GM12872 (cell line): ENCODE data around the gene HMCN1.

ENCODE experiments used
- CTCF ChIP-seq: IDR thresholded peaks from 3 replicates; pipeline ENCODE4 v1.5.1; 2011; ENCODE audit warnings: low read depth, mild to moderate bottlenecking, low read length, moderate library complexity; ENCODE audit not compliant: insufficient read depth

Gene HMCN1

DNA sequence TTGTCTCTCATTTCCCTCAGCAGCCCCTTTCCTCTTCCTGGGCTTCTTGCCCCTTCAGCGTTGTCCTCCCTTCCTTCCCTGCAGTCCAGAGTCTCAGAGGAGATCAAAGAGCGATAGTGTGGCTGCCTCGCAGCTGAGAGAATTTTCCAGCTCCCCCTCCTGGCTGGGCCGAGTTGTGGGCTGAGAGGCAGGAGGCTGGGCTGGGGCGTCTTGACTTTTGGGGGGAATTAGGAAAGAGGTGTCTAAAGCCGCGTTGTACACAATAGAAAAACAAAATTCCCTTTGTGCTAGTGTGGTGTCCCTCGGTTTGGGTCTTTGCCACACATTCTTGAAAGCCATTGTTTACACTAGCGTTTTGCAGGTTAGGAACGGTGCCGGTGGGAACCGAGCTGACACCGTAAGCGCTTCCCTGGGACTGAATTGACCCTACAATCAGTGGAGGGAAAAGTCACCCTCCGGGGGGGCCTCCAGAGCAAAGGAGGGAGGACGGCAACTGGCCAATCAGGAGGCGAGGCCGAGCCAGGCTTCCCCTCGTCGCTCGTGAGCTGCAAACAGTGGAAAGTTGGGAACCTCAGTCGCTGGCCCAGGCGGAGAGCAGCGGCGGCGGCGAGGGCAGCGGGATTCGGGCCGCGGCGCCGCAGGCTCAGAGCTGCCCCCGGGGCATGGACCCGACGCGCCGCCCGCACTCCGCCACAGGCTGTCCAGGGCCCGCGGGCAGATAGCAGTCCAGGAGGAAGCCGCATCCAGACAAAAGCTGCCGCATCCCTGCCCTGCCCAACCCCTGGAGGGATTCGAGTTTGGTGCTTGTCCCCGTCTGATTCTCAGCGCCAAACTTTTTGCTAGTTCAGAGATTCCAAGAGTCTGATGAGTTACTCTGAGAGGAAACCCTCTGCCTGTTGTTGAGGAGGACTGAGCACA, at the start of gene HMCN1:
Gene HMCN1 (plus strand): TSS at position 574 of the 918 bp plus-strand sequence. CDS start 389 bp downstream, outside the sequence.
- TF ChIP-seq CTCF: peak; percentile 33; the same call in 2 of the 3 replicates

- no peak for TF ChIP-seq CTCF
Observed at GRCh38 chr1:185686821-185687778, 47.1 kb upstream of the HMCN1 start.

DNA sequence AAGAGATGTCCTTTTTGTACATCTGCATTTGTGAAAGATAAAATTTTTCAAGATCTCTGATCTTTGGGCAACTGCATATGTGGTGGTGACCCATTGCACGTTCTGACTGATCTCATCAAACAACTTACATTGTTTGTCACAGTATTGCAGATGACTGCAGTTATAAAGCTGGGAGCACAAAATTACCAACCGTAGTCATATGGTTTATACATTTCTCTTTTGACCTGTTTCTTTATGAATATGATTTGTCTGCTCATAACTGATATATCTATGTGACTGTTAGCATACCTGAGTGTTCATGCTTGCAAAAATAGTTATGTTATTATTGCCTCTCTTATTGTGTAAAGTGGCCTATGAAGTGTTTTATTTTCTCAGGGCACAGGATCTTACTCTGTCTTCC, 43.7 kb upstream of the HMCN1 start:
- no peak for TF ChIP-seq CTCF

DNA sequence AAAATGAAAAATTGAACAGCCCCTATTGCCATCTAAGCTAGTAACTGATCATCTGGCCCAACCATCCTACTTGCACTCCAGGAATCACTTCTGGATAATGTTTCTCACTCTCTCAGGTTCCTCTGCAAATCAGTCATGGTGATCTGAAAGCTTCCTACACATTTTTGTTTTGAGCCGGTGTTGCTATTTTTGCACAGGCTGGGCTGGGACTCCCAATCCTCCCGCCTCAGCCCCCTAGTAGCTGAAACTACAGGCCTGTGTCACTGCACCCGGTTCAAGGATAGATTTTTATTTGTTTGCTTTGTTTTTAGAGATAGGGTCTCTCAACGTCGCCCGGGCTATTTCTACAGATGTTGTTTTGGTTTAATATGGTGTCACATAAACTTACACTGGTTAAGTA, 40.5 kb upstream of the HMCN1 start:
- no peak for TF ChIP-seq CTCF

DNA sequence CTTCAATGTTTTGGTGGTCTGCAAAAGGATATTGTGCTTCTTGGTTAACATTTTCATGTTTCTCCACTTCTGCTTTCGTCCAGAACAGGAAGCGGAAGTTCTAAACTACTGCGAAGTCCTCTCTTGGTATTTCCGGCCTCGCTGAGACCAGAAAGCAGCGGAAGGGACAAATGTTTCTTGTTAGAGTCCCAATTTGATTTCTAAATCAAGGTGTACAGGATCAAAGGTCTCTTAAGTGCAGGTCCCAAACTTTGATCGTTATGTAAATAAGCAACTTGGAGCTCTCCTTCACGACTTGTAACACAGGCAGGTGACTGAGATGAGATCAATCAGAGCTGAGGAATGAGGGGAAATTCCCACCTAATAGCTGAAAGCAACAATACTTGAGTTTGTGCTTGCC, 40.1 kb upstream of the HMCN1 start:
- no peak for TF ChIP-seq CTCF

DNA sequence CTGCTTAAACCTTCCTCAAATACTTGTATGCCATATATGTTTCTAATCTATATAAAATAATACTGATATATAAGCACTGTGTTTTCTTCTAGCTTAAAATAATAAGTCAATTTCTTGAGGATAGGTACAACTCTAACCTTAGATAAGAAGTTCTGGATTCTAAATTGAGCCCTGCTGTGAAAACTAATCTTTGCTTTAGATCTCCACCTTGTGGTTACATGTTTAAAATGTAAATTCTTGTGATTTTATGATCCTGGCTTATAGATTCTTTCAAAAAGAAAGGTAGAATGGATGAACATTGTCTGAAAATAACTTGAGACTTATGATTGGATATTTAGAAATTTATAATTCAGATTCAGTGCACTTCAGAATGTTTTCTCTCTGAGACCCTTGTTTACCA, 38.9 kb upstream of the HMCN1 start:
- no peak for TF ChIP-seq CTCF
